GM10248 (cell line): ENCODE measurements around the gene NOP56.

Experiments used
- CTCF ChIA-PET: fragments of 300-600 bp; sonication (Branson Sonifier 250); formaldehyde crosslinking; extraction: SDS; loops from one replicate; lab custom pipeline; 2021; ENCODE audit warnings: antibody characterized with exemption; lab: Yijun Ruan, JAX
- POLR2A ChIA-PET: fragments of 350-650 bp; sonication (Branson Sonifier 250); formaldehyde crosslinking; extraction: SDS; loops from one replicate; lab custom pipeline; 2020; ENCODE audit warnings: antibody characterized with exemption; lab: Yijun Ruan, JAX
- DNase-seq: peaks from one replicate; pipeline ENCODE4 v3.0.0; 2012; ENCODE audit errors: extremely low spot score
- CTCF ChIP-seq: IDR thresholded peaks from 2 replicates; pipeline ENCODE4 v1.5.1; 2012; ENCODE audit warnings: mild to moderate bottlenecking, low read depth; ENCODE audit errors: extremely low read depth, missing control alignments, control extremely low read depth

NOP56 gene

GRCh38 chr20:2651772-2652723 lies at the start of gene NOP56:
Gene NOP56, plus strand, starts transcription at chr20:2652632. Its CDS starts 29 bp downstream, at chr20:2652661.
- POLR2A ChIA-PET = interaction anchor here (0.6 to 1.8 kb wide), 11 partner anchors 12 to 1169 kb away, joined by 3 to 7 read pairs (median 4); partner anchors contain the start of genes IDH3B and SNRPB
- peak; percentile 94 for DNase-seq
- CTCF ChIA-PET = interaction anchor here (0.7 to 2.0 kb wide), 4 partner anchors 9 to 200 kb away, joined by 3 to 6 read pairs (median 4); no protein-coding TSS in a partner anchor
- TF ChIP-seq CTCF = no peak

- ChIA-PET CTCF (interaction anchor here (1.4 kb wide), 1 partner anchor 44 kb away, joined by 3 read pairs; no protein-coding TSS in a partner anchor), POLR2A (no interaction called here)
- DNase-seq = no peak
- TF ChIP-seq CTCF = no peak
Measured at GRCh38 chr20:2602746-2603145, 49.7 kb upstream of the NOP56 start.

GRCh38 chr20:2603816-2604505 lies 48.5 kb upstream of the NOP56 start:
- no peak for TF ChIP-seq CTCF
- no peak for DNase-seq
- CTCF ChIA-PET = no interaction called here
- POLR2A ChIA-PET = no interaction called here

- ChIA-PET POLR2A (no interaction called here), CTCF (no interaction called here)
- no peak for DNase-seq
- TF ChIP-seq CTCF = no peak
Measured at GRCh38 chr20:2604506-2604835, 48.0 kb upstream of the NOP56 start.

- POLR2A ChIA-PET = no interaction called here
- CTCF ChIA-PET = interaction anchor here (1.4 kb wide), 1 partner anchor 85 kb away, joined by 5 read pairs; no protein-coding TSS in a partner anchor
- no peak for TF ChIP-seq CTCF
- DNase-seq = no peak
Measured at GRCh38 chr20:2606507-2607006, 45.9 kb upstream of the NOP56 start.

- ChIA-PET CTCF (no interaction called here), POLR2A (no interaction called here)
- no peak for DNase-seq
- TF ChIP-seq CTCF = no peak
Measured at GRCh38 chr20:2610326-2610725, 42.1 kb upstream of the NOP56 start.
